Measurements from ENCODE around the gene DBX1. TPM values are rescaled to one million over a fixed set of nuclear protein-coding genes. Genes with fewer than 3 reads are reported as not detected.

DBX1 gene
- total RNA-seq, 2 donors from 2014 or later: not detected

- no peaks in the 10 kb centered on the region for H3K27me3 Mint-ChIP-seq (ENCODE audit: insufficient read depth)
- H3K4me1 Mint-ChIP-seq: no peaks in the 10 kb centered on the region
- H3K9me3 ChIP-seq (ENCODE audit: control insufficient read depth, low read length): no peaks in the 10 kb centered on the region
- H3K4me3 ChIP-seq (ENCODE audit: low read length): no peak overlapping the region
- no peak for DNase-seq
- H3K9ac ChIP-seq (ENCODE audit: extremely low read depth, low read length, poor library complexity, severe bottlenecking): no peak overlapping the region
- no peak overlapping the region for H3K4me3 Mint-ChIP-seq
- no peaks in the 10 kb centered on the region for H3K9me3 Mint-ChIP-seq
- H3K4me1 ChIP-seq (ENCODE audit: control insufficient read depth, insufficient read depth, low read length): no peaks in the 10 kb centered on the region
- TF ChIP-seq, protein P1, sequence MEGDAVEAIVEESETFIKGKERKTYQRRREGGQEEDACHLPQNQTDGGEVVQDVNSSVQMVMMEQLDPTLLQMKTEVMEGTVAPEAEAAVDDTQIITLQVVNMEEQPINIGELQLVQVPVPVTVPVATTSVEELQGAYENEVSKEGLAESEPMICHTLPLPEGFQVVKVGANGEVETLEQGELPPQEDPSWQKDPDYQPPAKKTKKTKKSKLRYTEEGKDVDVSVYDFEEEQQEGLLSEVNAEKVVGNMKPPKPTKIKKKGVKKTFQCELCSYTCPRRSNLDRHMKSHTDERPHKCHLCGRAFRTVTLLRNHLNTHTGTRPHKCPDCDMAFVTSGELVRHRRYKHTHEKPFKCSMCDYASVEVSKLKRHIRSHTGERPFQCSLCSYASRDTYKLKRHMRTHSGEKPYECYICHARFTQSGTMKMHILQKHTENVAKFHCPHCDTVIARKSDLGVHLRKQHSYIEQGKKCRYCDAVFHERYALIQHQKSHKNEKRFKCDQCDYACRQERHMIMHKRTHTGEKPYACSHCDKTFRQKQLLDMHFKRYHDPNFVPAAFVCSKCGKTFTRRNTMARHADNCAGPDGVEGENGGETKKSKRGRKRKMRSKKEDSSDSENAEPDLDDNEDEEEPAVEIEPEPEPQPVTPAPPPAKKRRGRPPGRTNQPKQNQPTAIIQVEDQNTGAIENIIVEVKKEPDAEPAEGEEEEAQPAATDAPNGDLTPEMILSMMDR (conservative IDR thresholded peaks at IDR 0.05): no peak
- peaks cover 24% of the 10 kb centered on the region for H3K36me3 Mint-ChIP-seq (ENCODE audit: low read depth)
- peaks cover 4% of the 10 kb centered on the region for H3K36me3 ChIP-seq (ENCODE audit: control insufficient read depth, insufficient read depth, low read length)
- WGBS, 2 experiments (ENCODE audit: insufficient coverage in 1 of 2, insufficient read length in 1 of 2): 73 to 75% methylated on average over 2 of the region's 3 CpGs
- no peak overlapping the region for H3K27ac ChIP-seq (ENCODE audit: low read depth, low read length)
- H3K27ac Mint-ChIP-seq: no peak overlapping the region
- H3K27me3 ChIP-seq (ENCODE audit: control insufficient read depth, insufficient read depth, low read length, poor library complexity, severe bottlenecking): no peaks in the 10 kb centered on the region
These were observed 38.1 kb downstream of the DBX1 start for GRCh38 chr11:20122131-20122530.

DNA sequence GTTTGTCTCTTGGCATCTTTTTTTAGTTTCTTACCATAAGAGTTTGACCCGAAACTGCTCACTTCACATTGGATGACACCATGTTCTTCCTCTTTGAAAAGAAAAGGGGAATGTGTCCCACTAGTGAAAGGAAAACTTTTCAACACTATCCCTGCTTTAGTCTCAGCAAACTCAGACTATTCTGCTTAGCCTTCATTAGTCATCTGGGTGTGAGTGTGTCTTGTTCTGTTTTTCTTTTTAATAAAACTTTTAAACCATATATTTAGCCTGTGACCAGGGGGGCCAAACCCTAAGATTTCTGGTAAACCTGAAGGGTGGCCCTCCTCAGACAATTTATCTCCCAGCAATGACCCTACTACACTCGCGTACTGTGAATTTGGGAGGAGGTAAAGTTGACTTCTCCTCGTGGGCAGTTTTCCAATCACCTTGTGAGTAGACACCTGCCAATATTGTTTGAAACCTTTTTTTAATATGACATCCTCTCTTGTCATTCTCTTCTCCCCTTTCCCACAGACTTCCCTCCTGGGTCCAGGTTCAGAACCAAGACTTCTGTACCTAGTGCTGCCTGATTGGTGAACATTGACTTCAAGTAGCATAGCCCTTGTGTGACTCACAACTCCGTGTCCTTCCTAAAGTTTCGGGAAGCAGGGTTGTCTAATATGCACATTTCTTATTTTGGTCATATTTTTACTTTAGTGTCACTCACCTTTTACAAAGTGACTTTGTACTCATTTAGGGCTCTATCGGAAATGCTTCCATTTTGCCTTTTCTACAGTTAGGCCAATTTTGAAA is 39.9 kb downstream of the DBX1 start:
- TF ChIP-seq, protein P1 (conservative IDR thresholded peaks at IDR 0.05): no peak
- H3K4me1 Mint-ChIP-seq: no peaks in the 10 kb centered on the region
- no peak for DNase-seq
- Histone ChIP-seq H3K27ac (ENCODE audit: low read depth, low read length) (no peak overlapping the region), H3K4me1 (ENCODE audit: control insufficient read depth, insufficient read depth, low read length) (no peaks in the 10 kb centered on the region), H3K4me3 (ENCODE audit: low read length) (no peak overlapping the region), H3K27me3 (ENCODE audit: control insufficient read depth, insufficient read depth, low read length, poor library complexity, severe bottlenecking) (no peaks in the 10 kb centered on the region), H3K9me3 (ENCODE audit: control insufficient read depth, low read length) (no peaks in the 10 kb centered on the region), H3K9ac (ENCODE audit: extremely low read depth, low read length, poor library complexity, severe bottlenecking) (no peak overlapping the region), H3K36me3 (ENCODE audit: control insufficient read depth, insufficient read depth, low read length) (peaks cover 4% of the 10 kb centered on the region)
- 89 to 91% methylated on average over 3 to 7 of the region's 7 CpGs for WGBS, 2 experiments (ENCODE audit: insufficient coverage in 1 of 2, insufficient read length in 1 of 2)
- H3K36me3 Mint-ChIP-seq (ENCODE audit: low read depth): peaks cover 29% of the 10 kb centered on the region
- no peak overlapping the region for H3K27ac Mint-ChIP-seq
- no peak overlapping the region for H3K4me3 Mint-ChIP-seq
- no peaks in the 10 kb centered on the region for H3K27me3 Mint-ChIP-seq (ENCODE audit: insufficient read depth)
- no peaks in the 10 kb centered on the region for H3K9me3 Mint-ChIP-seq

GRCh38 chr11:20119315-20119714 is 41.0 kb downstream of the DBX1 start:
- no peak for DNase-seq
- Mint-ChIP-seq H3K9me3 (no peaks in the 10 kb centered on the region), H3K4me3 (no peak overlapping the region), H3K27ac (no peak overlapping the region), H3K27me3 (ENCODE audit: insufficient read depth) (no peaks in the 10 kb centered on the region), H3K4me1 (no peaks in the 10 kb centered on the region), H3K36me3 (ENCODE audit: low read depth) (peaks cover 39% of the 10 kb centered on the region)
- H3K9ac ChIP-seq (ENCODE audit: extremely low read depth, low read length, poor library complexity, severe bottlenecking): no peak overlapping the region
- 93 to 94% methylated on average over 2 to 12 of the region's 12 CpGs for WGBS, 2 experiments (ENCODE audit: insufficient coverage in 1 of 2, insufficient read length in 1 of 2)
- H3K36me3 ChIP-seq (ENCODE audit: control insufficient read depth, insufficient read depth, low read length): peaks cover 8% of the 10 kb centered on the region
- H3K4me3 ChIP-seq (ENCODE audit: low read length): no peak overlapping the region
- no peaks in the 10 kb centered on the region for H3K9me3 ChIP-seq (ENCODE audit: control insufficient read depth, low read length)
- H3K4me1 ChIP-seq (ENCODE audit: control insufficient read depth, insufficient read depth, low read length): no peaks in the 10 kb centered on the region
- TF ChIP-seq, protein P1 (conservative IDR thresholded peaks at IDR 0.05): no peak
- H3K27me3 ChIP-seq (ENCODE audit: control insufficient read depth, insufficient read depth, low read length, poor library complexity, severe bottlenecking): no peaks in the 10 kb centered on the region
- no peak overlapping the region for H3K27ac ChIP-seq (ENCODE audit: low read depth, low read length)
